IMR-90 (cell line): Measurements from ENCODE around the gene IL18R1. TPM values are rescaled to one million over a fixed set of nuclear protein-coding genes. Genes with fewer than 3 reads are reported as not detected.

ENCODE experiments used
- ATAC-seq: fragments of 200-7000 bp; cut with Tn5 transposase; 2 replicates; pipeline ENCODE4 v1.9.1; 2020; ENCODE audit warnings: low read depth, mild to moderate bottlenecking, moderate library complexity
- BruUV-seq: library from RNA; stranded (reverse); fragments of 400-500 nt; replicated peaks from 2 replicates; lab custom pipeline; 2021; lab: Mats Ljungman, UMichigan
- CTCF ChIA-PET: fragments of 300-600 bp; formaldehyde crosslinking; extraction: SDS; loops from one replicate; lab custom pipeline; 2021; ENCODE audit warnings: antibody characterized with exemption; lab: Yijun Ruan, JAX
- POLR2A ChIA-PET: fragments of 300-600 bp; sonication (Branson Sonifier 250); formaldehyde crosslinking; loops from one replicate; lab custom pipeline; 2022; ENCODE audit warnings: antibody characterized with exemption; ENCODE audit not compliant: unreplicated experiment; lab: Charles Lee
- DNase-seq: peaks from one replicate; pipeline ENCODE4 v3.0.0; 2013
- H2AFZ ChIP-seq: replicated peaks from 2 replicates; pipeline ENCODE3; 2013; ENCODE audit warnings: low read length, mild to moderate bottlenecking; ENCODE audit not compliant: poor library complexity
- H2AK5ac ChIP-seq: 2 replicates; pipeline ENCODE4 v1.6.1; 2013; ENCODE audit warnings: low read depth, low read length, inconsistent platforms
- H2AK9ac ChIP-seq: replicated peaks from 2 replicates; pipeline ENCODE3; 2013; ENCODE audit warnings: mild to moderate bottlenecking, low read depth, low read length, moderate library complexity; ENCODE audit not compliant: poor library complexity
- H2BK120ac ChIP-seq: 2 replicates; pipeline ENCODE4 v1.6.1; 2013; ENCODE audit warnings: low read depth, low read length, inconsistent platforms
- H2BK15ac ChIP-seq: 3 replicates; pipeline ENCODE4 v1.6.1; 2013; ENCODE audit warnings: low read depth, low read length, inconsistent platforms
- H2BK20ac ChIP-seq: 2 replicates; pipeline ENCODE4 v1.6.1; 2013; ENCODE audit warnings: low read depth, mild to moderate bottlenecking, inconsistent platforms, low read length, moderate library complexity
- H2BK5ac ChIP-seq: 2 replicates; pipeline ENCODE4 v1.6.1; 2013; ENCODE audit warnings: mild to moderate bottlenecking, low read depth, low read length, inconsistent platforms; ENCODE audit not compliant: poor library complexity, severe bottlenecking
- H3K14ac ChIP-seq: replicated peaks from 2 replicates; pipeline ENCODE4 v1.6.1; 2013; ENCODE audit warnings: low read depth, low read length, inconsistent platforms
- H3K18ac ChIP-seq: 2 replicates; pipeline ENCODE4 v1.6.1; 2013; ENCODE audit warnings: low read depth, low read length, control low read depth
- H3K23ac ChIP-seq: 2 replicates; pipeline ENCODE4 v1.6.1; 2013; ENCODE audit warnings: low read depth, low read length, inconsistent platforms
- H3K27ac ChIP-seq: 2 replicates; pipeline ENCODE4 v1.5.1; 2013; ENCODE audit warnings: mild to moderate bottlenecking, control low read depth, low read length; ENCODE audit not compliant: insufficient read depth
- H3K27me3 ChIP-seq: 2 replicates; pipeline ENCODE4 v1.6.1; 2013; ENCODE audit warnings: low read length; ENCODE audit not compliant: control insufficient read depth, insufficient read depth
- H3K36me3 ChIP-seq: 2 replicates; pipeline ENCODE4 v1.6.1; 2013; ENCODE audit warnings: low read length, mixed read lengths; ENCODE audit not compliant: control insufficient read depth, insufficient read depth
- H3K4ac ChIP-seq: 2 replicates; pipeline ENCODE4 v1.6.1; 2013; ENCODE audit warnings: low read depth, low read length, inconsistent platforms
- H3K4me1 ChIP-seq: 2 replicates; pipeline ENCODE4 v1.6.1; 2013; ENCODE audit warnings: low read length, mixed read lengths; ENCODE audit not compliant: control insufficient read depth, insufficient read depth
- H3K4me2 ChIP-seq: 2 replicates; pipeline ENCODE4 v1.6.1; 2013; ENCODE audit warnings: low read depth, mild to moderate bottlenecking, control low read depth, low read length, moderate library complexity
- H3K4me3 ChIP-seq: 2 replicates; pipeline ENCODE4 v1.5.1; 2013; ENCODE audit warnings: low read depth, mild to moderate bottlenecking, control low read depth, low read length, moderate library complexity; ENCODE audit not compliant: insufficient read depth
- H3K56ac ChIP-seq: 2 replicates; pipeline ENCODE4 v1.6.1; 2013; ENCODE audit warnings: low read length, inconsistent platforms; ENCODE audit not compliant: insufficient read depth; ENCODE audit errors: extremely low read depth
- H3K79me1 ChIP-seq, 2 experiments: 2 replicates each; pipeline ENCODE4 v1.6.1; 2013; ENCODE audit warnings: low read length in 2 of 2, inconsistent platforms in 1 of 2, low read depth in 1 of 2
- H3K9ac ChIP-seq: 2 replicates; pipeline ENCODE4 v1.6.1; 2013; ENCODE audit warnings: low read depth, low read length, control low read depth
- H3K9me1 ChIP-seq: 2 replicates; pipeline ENCODE4 v1.6.1; 2013; ENCODE audit warnings: low read length, inconsistent platforms; ENCODE audit not compliant: insufficient read depth
- H3K9me3 ChIP-seq: 2 replicates; pipeline ENCODE4 v1.6.1; 2013; ENCODE audit warnings: low read length; ENCODE audit not compliant: control insufficient read depth, insufficient read depth
- H4K20me1 ChIP-seq: 2 replicates; pipeline ENCODE4 v1.6.1; 2013; ENCODE audit warnings: low read length, inconsistent platforms; ENCODE audit not compliant: insufficient read depth
- H4K5ac ChIP-seq: 2 replicates; pipeline ENCODE4 v1.6.1; 2013; ENCODE audit warnings: mild to moderate bottlenecking, low read depth, low read length, control low read depth
- H4K8ac ChIP-seq, 2 experiments: 2 replicates each; pipeline ENCODE4 v1.6.1; 2013; ENCODE audit warnings: low read depth in 2 of 2, low read length in 2 of 2, control low read depth in 1 of 2, inconsistent platforms in 1 of 2
- H4K91ac ChIP-seq: 2 replicates; pipeline ENCODE4 v1.6.1; 2013; ENCODE audit warnings: low read depth, low read length, inconsistent platforms; ENCODE audit not compliant: insufficient read depth
- BHLHE40 ChIP-seq: fragments of 150-350 bp; IDR thresholded peaks from 2 replicates; pipeline ENCODE4 v1.6.1; 2016; ENCODE audit warnings: mild to moderate bottlenecking, low read depth, low read length
- CEBPB ChIP-seq: IDR thresholded peaks from 2 replicates; pipeline ENCODE4 v1.6.1; 2012; ENCODE audit warnings: low read depth, low read length, improper control_type of control experiment
- CHD1 ChIP-seq: IDR thresholded peaks from 2 replicates; pipeline ENCODE4 v1.6.1; 2012; ENCODE audit warnings: low read depth, low read length, improper control_type of control experiment
- CTCF ChIP-seq: conservative IDR thresholded peaks from 2 replicates; pipeline ENCODE4 v1.5.1; 2012; ENCODE audit warnings: mild to moderate bottlenecking, low read depth, low read length, improper control_type of control experiment
- ELK1 ChIP-seq: fragments of 150-350 bp; IDR thresholded peaks from 2 replicates; pipeline ENCODE4 v1.6.1; 2016; ENCODE audit warnings: low read depth, mild to moderate bottlenecking, low read length, moderate library complexity, borderline replicate concordance
- FOS ChIP-seq: fragments of 150-350 bp; IDR thresholded peaks from 2 replicates; pipeline ENCODE4 v1.6.1; 2016; ENCODE audit warnings: low read depth, low read length
- MAFK ChIP-seq: IDR thresholded peaks from 2 replicates; pipeline ENCODE4 v1.6.1; 2012; ENCODE audit warnings: low read depth, low read length, improper control_type of control experiment
- MAZ ChIP-seq: IDR thresholded peaks from 2 replicates; pipeline ENCODE4 v1.6.1; 2012; ENCODE audit warnings: low read depth, mild to moderate bottlenecking, low read length, improper control_type of control experiment, moderate library complexity, borderline replicate concordance
- MXI1 ChIP-seq: IDR thresholded peaks from 2 replicates; pipeline ENCODE4 v1.6.1; 2012; ENCODE audit warnings: low read depth, mild to moderate bottlenecking, low read length, moderate library complexity, borderline replicate concordance
- NFE2L2 ChIP-seq: fragments of 150-350 bp; IDR thresholded peaks from 2 replicates; pipeline ENCODE4 v1.6.1; 2016; ENCODE audit warnings: low read depth, mild to moderate bottlenecking, low read length
- POLR2A ChIP-seq: IDR thresholded peaks from 2 replicates; pipeline ENCODE4 v1.6.1; 2012; ENCODE audit warnings: mild to moderate bottlenecking, low read depth, low read length
- RAD21 ChIP-seq: IDR thresholded peaks from 2 replicates; pipeline ENCODE4 v1.6.1; 2012; ENCODE audit warnings: low read length, improper control_type of control experiment
- RCOR1 ChIP-seq: IDR thresholded peaks from 2 replicates; pipeline ENCODE4 v1.6.1; 2012; ENCODE audit warnings: mild to moderate bottlenecking, low read length, improper control_type of control experiment; ENCODE audit not compliant: insufficient replicate concordance
- RFX5 ChIP-seq: IDR thresholded peaks from 2 replicates; pipeline ENCODE4 v1.8.0; 2012; ENCODE audit warnings: low read depth, mild to moderate bottlenecking, low read length, moderate library complexity
- SMC3 ChIP-seq: fragments of 150-350 bp; IDR thresholded peaks from 2 replicates; pipeline ENCODE4 v1.6.1; 2016; ENCODE audit warnings: low read depth, mild to moderate bottlenecking, antibody characterized with exemption, low read length, moderate library complexity
- USF2 ChIP-seq: fragments of 150-350 bp; IDR thresholded peaks from 2 replicates; pipeline ENCODE4 v1.6.1; 2017; ENCODE audit warnings: mild to moderate bottlenecking, antibody characterized with exemption, low read length, low read depth
- dilution Hi-C: fragments of 300-500 bp; cut with HindIII; formaldehyde crosslinking; loops from one replicate; pipeline ENCODE4 v1.14.3; 2018; ENCODE audit warnings: low sequenced_read_pairs; ENCODE audit not compliant: unreplicated experiment
- in situ Hi-C: fragments of 300-500 bp; cut with MboI; formaldehyde crosslinking; loops from 3 replicates; pipeline ENCODE4 v1.14.3; 2019; ENCODE audit warnings: low sequenced_read_pairs, inconsistent platforms, mixed read lengths
- intact Hi-C: fragments of 100-400 bp; cut with micrococcal nuclease; formaldehyde crosslinking; loops from 2 replicates; pipeline ENCODE4 v1.10.0; 2022
- polyA plus RNA-seq, 3 experiments: library from polyadenylated mRNA; depleted of rRNA; stranded (reverse); fragments of >200 nt; gene quantifications; 2 replicates each; pipeline ENCODE4 v1.2.3, GENCODE V29; 2012; ENCODE audit warnings: low replicate concordance in 1 of 3
- total RNA-seq: library from RNA; depleted of rRNA; stranded (reverse); fragments of >200 nt; gene quantifications from 2 replicates; pipeline ENCODE4 v1.2.3, GENCODE V29; 2012

IL18R1 gene
- total and polyA plus RNA-seq, 2 of the 4 experiments (the other 2 are of a cell fraction) = 0.18 to 0.24 TPM

- in situ Hi-C loops = no loop called here
- H2AK9ac ChIP-seq = no peak overlapping the region
- no peak overlapping the region for H3K4me3 ChIP-seq
- H2AK5ac ChIP-seq = no peak overlapping the region
- H3K18ac ChIP-seq = no peak overlapping the region
- no peaks in the 10 kb centered on the region for H4K20me1 ChIP-seq
- H3K56ac ChIP-seq = no peak overlapping the region
- DNase-seq (no peak), ATAC-seq (no peak)
- CTCF ChIA-PET = no interaction called here
- H2BK5ac ChIP-seq = no peak overlapping the region
- TF ChIP-seq CHD1 (no peak), MXI1 (no peak), FOS (no peak), RAD21 (no peak), MAFK (no peak), RCOR1 (no peak), RFX5 (no peak), CTCF (no peak), BHLHE40 (no peak), SMC3 (no peak), NFE2L2 (no peak), ELK1 (no peak), POLR2A (no peak), CEBPB (no peak), MAZ (no peak), USF2 (no peak)
- H3K9ac ChIP-seq = no peak overlapping the region
- H3K14ac ChIP-seq = no peak overlapping the region
- no peak overlapping the region for H3K27ac ChIP-seq
- no peaks in the 10 kb centered on the region for H3K79me1 ChIP-seq
- no peaks in the 10 kb centered on the region for H3K9me1 ChIP-seq
- dilution Hi-C loops = no loop called here
- no peak overlapping the region for H4K5ac ChIP-seq
- H3K36me3 ChIP-seq = no peaks in the 10 kb centered on the region
- BruUV-seq = no TSS peak
- intact Hi-C loops = no loop called here
- no peak overlapping the region for H3K4ac ChIP-seq
- H2BK120ac ChIP-seq = no peak overlapping the region
- no peak overlapping the region for H2BK20ac ChIP-seq
- H2AFZ ChIP-seq = no peak overlapping the region
- no peak overlapping the region for H4K8ac ChIP-seq
- H4K91ac ChIP-seq = no peak overlapping the region
- no peaks in the 10 kb centered on the region for H3K9me3 ChIP-seq
- H3K4me2 ChIP-seq = no peak overlapping the region
- no peaks in the 10 kb centered on the region; the same call in 1 of the 2 replicates for H3K27me3 ChIP-seq
- H3K4me1 ChIP-seq = no peaks in the 10 kb centered on the region
- H3K23ac ChIP-seq = no peak overlapping the region
- no peak overlapping the region for H2BK15ac ChIP-seq
- POLR2A ChIA-PET = no interaction called here
Measured at GRCh38 chr2:102401456-102401855, 45.9 kb downstream of the IL18R1 start.
